Liver (tissue), 9 donors: Measurements from ENCODE around the gene SRGAP3. TPM values are rescaled to one million over a fixed set of nuclear protein-coding genes. Genes with fewer than 3 reads are reported as not detected.

ENCODE experiments used
- DNase-seq: peaks from one replicate; pipeline ENCODE4 v3.0.0-alpha.2; 2017; ENCODE audit warnings: low spot score
- H3K27ac ChIP-seq, 2 donors: one replicate each; pipeline ENCODE4 v1.7.0; 2013; ENCODE audit warnings: inconsistent platforms in 2 of 2, low read length in 2 of 2, control low read depth in 1 of 2, low read depth in 1 of 2, mild to moderate bottlenecking in 1 of 2
- H3K27me3 ChIP-seq, 4 donors: one replicate each; pipeline versions ENCODE4 v1.6.1 to v1.7.0; 2013; ENCODE audit warnings: low read length in 3 of 4, inconsistent platforms in 1 of 4, mild to moderate bottlenecking in 1 of 4, moderate library complexity in 1 of 4; ENCODE audit not compliant: control insufficient read depth in 4 of 4, insufficient read depth in 4 of 4
- H3K36me3 ChIP-seq, 4 donors: one replicate each; pipeline versions ENCODE4 v1.6.1 to v1.7.0; 2013; ENCODE audit warnings: low read length in 3 of 4, mild to moderate bottlenecking in 3 of 4, low read depth in 1 of 4, moderate library complexity in 1 of 4; ENCODE audit not compliant: control insufficient read depth in 4 of 4, insufficient read depth in 3 of 4
- H3K4me1 ChIP-seq, 4 donors: one replicate each; pipeline versions ENCODE4 v1.6.1 to v1.7.0; 2013; ENCODE audit warnings: low read length in 3 of 4, mild to moderate bottlenecking in 3 of 4, moderate library complexity in 1 of 4; ENCODE audit not compliant: control insufficient read depth in 4 of 4, insufficient read depth in 4 of 4
- H3K4me3 ChIP-seq, 3 donors: one replicate each; pipeline versions ENCODE4 v1.6.1 to v1.7.0; 2013; ENCODE audit warnings: low read length in 3 of 3, control low read depth in 1 of 3, low read depth in 1 of 3, mild to moderate bottlenecking in 1 of 3
- H3K9ac ChIP-seq, 2 donors: one replicate each; pipeline ENCODE4 v1.7.0; 2013; ENCODE audit warnings: low read length in 2 of 2, mild to moderate bottlenecking in 2 of 2, moderate library complexity in 2 of 2, control low read depth in 1 of 2, low read depth in 1 of 2
- H3K9me3 ChIP-seq, 4 donors: one replicate each; pipeline versions ENCODE4 v1.6.1 to v1.7.0; 2013; ENCODE audit warnings: low read length in 3 of 4; ENCODE audit not compliant: control insufficient read depth in 4 of 4
- ATF3 ChIP-seq: IDR thresholded peaks from 2 replicates; pipeline ENCODE4 v1.6.1; 2016; ENCODE audit warnings: antibody characterized with exemption
- EGR1 ChIP-seq, 2 donors: IDR thresholded peaks; 2 replicates each; pipeline ENCODE4 v1.6.1; 2016 to 2018; ENCODE audit warnings: antibody characterized with exemption in 2 of 2, low read depth in 2 of 2
- FOXA1 ChIP-seq: IDR thresholded peaks from 2 replicates; pipeline ENCODE4 v1.6.1; 2016; ENCODE audit warnings: antibody characterized with exemption
- FOXA2 ChIP-seq: IDR thresholded peaks from 2 replicates; pipeline ENCODE4 v1.6.1; 2016; ENCODE audit warnings: antibody characterized with exemption
- GABPA ChIP-seq, 2 donors: IDR thresholded peaks in 1 of 2; conservative IDR thresholded peaks in 1 of 2; 2 replicates each; pipeline ENCODE4 v1.6.1; 2016; ENCODE audit warnings: antibody characterized with exemption in 2 of 2, mild to moderate bottlenecking in 1 of 2, moderate library complexity in 1 of 2
- HNF4A ChIP-seq, 2 donors: conservative IDR thresholded peaks; 2 replicates each; pipeline ENCODE4 v1.6.1; 2016; ENCODE audit warnings: antibody characterized with exemption in 2 of 2, mild to moderate bottlenecking in 2 of 2
- HNF4G ChIP-seq: IDR thresholded peaks from 2 replicates; pipeline ENCODE4 v1.6.1; 2016; ENCODE audit warnings: antibody characterized with exemption
- JUND ChIP-seq, 2 donors: IDR thresholded peaks; 2 replicates each; pipeline ENCODE4 v1.6.1; 2016; ENCODE audit warnings: antibody characterized with exemption in 2 of 2
- MAX ChIP-seq: IDR thresholded peaks from 2 replicates; pipeline ENCODE4 v1.6.1; 2016; ENCODE audit warnings: antibody characterized with exemption
- NR2F2 ChIP-seq: IDR thresholded peaks from 2 replicates; pipeline ENCODE4 v1.6.1; 2016; ENCODE audit warnings: antibody characterized with exemption
- RAD21 ChIP-seq, 2 donors: IDR thresholded peaks; 2 replicates each; pipeline ENCODE4 v1.6.1; 2016; ENCODE audit warnings: antibody characterized with exemption in 2 of 2, mild to moderate bottlenecking in 2 of 2
- RXRA ChIP-seq, 2 donors: IDR thresholded peaks; 2 replicates each; pipeline ENCODE4 v1.6.1; 2017 to 2018; ENCODE audit warnings: antibody characterized with exemption in 2 of 2, mild to moderate bottlenecking in 1 of 2
- SP1 ChIP-seq: IDR thresholded peaks from 2 replicates; pipeline ENCODE4 v1.6.1; 2018; ENCODE audit warnings: antibody characterized with exemption, mild to moderate bottlenecking
- TAF1 ChIP-seq: conservative IDR thresholded peaks from 2 replicates; pipeline ENCODE4 v1.6.1; 2016; ENCODE audit warnings: antibody characterized with exemption, mild to moderate bottlenecking
- YY1 ChIP-seq: IDR thresholded peaks from 2 replicates; pipeline ENCODE4 v1.6.1; 2016; ENCODE audit warnings: antibody characterized with exemption, mild to moderate bottlenecking
- WGBS: extraction: QIAGEN DNeasy Blood & Tissue Kit; methylation state at CpG from one replicate; pipeline ENCODE4 v1.1.7; 2013; 5-methylcytosine and 5-hydroxymethylcytosine counted together
- polyA plus RNA-seq, 2 donors: library from polyadenylated mRNA; stranded (reverse) in 1 of 2; unstranded in 1 of 2; fragments of 200-250 nt in 1 of 2; fragments of >200 nt in 1 of 2; fragmentation: Nextera tagmentation in 1 of 2; extraction: Ambion mirVana in 1 of 2; gene quantifications; one replicate each; pipeline versions ENCODE4 v1.2.1 to v1.2.3, GENCODE V29; 2013 to 2015
- total RNA-seq, 2 donors: library from RNA; depleted of rRNA; stranded (reverse); fragments of >200 nt; gene quantifications; one replicate each; pipeline ENCODE4 v1.2.3, GENCODE V29; 2014
- TF ChIP-seq, protein P1 (sequence below): IDR thresholded peaks from 2 replicates; pipeline ENCODE4 v1.6.1; 2016; ENCODE audit warnings: antibody characterized with exemption
- TF ChIP-seq, protein P2 (sequence below): IDR thresholded peaks from 2 replicates; pipeline ENCODE4 v1.6.1; 2016; ENCODE audit warnings: antibody characterized with exemption, mild to moderate bottlenecking
- TF ChIP-seq, protein P3 (sequence below): fragments of 150-350 bp; IDR thresholded peaks from 2 replicates; pipeline ENCODE4 v1.5.1; 2017; ENCODE audit warnings: improper control_type of control experiment, low read depth, low read length; ENCODE audit not compliant: missing input control
- donor health status: healthy.
- donor health status: healthy.
- donor health status: healthy.
- donor health status: healthy.
- donor health status: healthy.

SRGAP3 gene
- total and polyA plus RNA-seq, 4 donors = 0.61 to 4.2 (median 1.6) TPM

GRCh38 chr3:9291821-9292410, 42.5 kb upstream of the SRGAP3 start:
- no peak for DNase-seq
- H3K4me1 ChIP-seq = no peaks in the 10 kb centered on the region
- no peaks in the 10 kb centered on the region for H3K27me3 ChIP-seq
- TF ChIP-seq ATF3 (no peak), HNF4G (no peak), FOXA2 (no peak), JUND (IDR thresholded peaks at IDR 0.05) (no peak), NR2F2 (no peak), EGR1 (IDR thresholded peaks at IDR 0.05; ENCODE audit: low read depth in 2 of 2) (no peak), SP1 (no peak), MAX (no peak), YY1 (no peak), RAD21 (IDR thresholded peaks at IDR 0.05) (no peak), TAF1 (no peak), FOXA1 (no peak), HNF4A (conservative IDR thresholded peaks at IDR 0.05) (no peak), GABPA (IDR thresholded peaks at IDR 0.05 in 1 of 2, conservative IDR thresholded peaks at IDR 0.05 in 1 of 2) (no peak), RXRA (IDR thresholded peaks at IDR 0.05) (no peak)
- TF ChIP-seq, protein P1, sequence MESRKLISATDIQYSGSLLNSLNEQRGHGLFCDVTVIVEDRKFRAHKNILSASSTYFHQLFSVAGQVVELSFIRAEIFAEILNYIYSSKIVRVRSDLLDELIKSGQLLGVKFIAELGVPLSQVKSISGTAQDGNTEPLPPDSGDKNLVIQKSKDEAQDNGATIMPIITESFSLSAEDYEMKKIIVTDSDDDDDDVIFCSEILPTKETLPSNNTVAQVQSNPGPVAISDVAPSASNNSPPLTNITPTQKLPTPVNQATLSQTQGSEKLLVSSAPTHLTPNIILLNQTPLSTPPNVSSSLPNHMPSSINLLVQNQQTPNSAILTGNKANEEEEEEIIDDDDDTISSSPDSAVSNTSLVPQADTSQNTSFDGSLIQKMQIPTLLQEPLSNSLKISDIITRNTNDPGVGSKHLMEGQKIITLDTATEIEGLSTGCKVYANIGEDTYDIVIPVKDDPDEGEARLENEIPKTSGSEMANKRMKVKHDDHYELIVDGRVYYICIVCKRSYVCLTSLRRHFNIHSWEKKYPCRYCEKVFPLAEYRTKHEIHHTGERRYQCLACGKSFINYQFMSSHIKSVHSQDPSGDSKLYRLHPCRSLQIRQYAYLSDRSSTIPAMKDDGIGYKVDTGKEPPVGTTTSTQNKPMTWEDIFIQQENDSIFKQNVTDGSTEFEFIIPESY = no peak
- TF ChIP-seq, protein P2, sequence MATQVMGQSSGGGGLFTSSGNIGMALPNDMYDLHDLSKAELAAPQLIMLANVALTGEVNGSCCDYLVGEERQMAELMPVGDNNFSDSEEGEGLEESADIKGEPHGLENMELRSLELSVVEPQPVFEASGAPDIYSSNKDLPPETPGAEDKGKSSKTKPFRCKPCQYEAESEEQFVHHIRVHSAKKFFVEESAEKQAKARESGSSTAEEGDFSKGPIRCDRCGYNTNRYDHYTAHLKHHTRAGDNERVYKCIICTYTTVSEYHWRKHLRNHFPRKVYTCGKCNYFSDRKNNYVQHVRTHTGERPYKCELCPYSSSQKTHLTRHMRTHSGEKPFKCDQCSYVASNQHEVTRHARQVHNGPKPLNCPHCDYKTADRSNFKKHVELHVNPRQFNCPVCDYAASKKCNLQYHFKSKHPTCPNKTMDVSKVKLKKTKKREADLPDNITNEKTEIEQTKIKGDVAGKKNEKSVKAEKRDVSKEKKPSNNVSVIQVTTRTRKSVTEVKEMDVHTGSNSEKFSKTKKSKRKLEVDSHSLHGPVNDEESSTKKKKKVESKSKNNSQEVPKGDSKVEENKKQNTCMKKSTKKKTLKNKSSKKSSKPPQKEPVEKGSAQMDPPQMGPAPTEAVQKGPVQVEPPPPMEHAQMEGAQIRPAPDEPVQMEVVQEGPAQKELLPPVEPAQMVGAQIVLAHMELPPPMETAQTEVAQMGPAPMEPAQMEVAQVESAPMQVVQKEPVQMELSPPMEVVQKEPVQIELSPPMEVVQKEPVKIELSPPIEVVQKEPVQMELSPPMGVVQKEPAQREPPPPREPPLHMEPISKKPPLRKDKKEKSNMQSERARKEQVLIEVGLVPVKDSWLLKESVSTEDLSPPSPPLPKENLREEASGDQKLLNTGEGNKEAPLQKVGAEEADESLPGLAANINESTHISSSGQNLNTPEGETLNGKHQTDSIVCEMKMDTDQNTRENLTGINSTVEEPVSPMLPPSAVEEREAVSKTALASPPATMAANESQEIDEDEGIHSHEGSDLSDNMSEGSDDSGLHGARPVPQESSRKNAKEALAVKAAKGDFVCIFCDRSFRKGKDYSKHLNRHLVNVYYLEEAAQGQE = no peak
- TF ChIP-seq, protein P3, sequence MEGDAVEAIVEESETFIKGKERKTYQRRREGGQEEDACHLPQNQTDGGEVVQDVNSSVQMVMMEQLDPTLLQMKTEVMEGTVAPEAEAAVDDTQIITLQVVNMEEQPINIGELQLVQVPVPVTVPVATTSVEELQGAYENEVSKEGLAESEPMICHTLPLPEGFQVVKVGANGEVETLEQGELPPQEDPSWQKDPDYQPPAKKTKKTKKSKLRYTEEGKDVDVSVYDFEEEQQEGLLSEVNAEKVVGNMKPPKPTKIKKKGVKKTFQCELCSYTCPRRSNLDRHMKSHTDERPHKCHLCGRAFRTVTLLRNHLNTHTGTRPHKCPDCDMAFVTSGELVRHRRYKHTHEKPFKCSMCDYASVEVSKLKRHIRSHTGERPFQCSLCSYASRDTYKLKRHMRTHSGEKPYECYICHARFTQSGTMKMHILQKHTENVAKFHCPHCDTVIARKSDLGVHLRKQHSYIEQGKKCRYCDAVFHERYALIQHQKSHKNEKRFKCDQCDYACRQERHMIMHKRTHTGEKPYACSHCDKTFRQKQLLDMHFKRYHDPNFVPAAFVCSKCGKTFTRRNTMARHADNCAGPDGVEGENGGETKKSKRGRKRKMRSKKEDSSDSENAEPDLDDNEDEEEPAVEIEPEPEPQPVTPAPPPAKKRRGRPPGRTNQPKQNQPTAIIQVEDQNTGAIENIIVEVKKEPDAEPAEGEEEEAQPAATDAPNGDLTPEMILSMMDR = no peak
- no peak overlapping the region for H3K4me3 ChIP-seq
- H3K9me3 ChIP-seq = no peaks in the 10 kb centered on the region
- no peak overlapping the region for H3K9ac ChIP-seq
- no peak overlapping the region for H3K27ac ChIP-seq
- H3K36me3 ChIP-seq = no peaks in the 10 kb centered on the region
- WGBS = 82% methylated on average over 6 of the region's 6 CpGs
